Ishikawa (cell line): Measurements from ENCODE around the gene NUAK1.

Experiments used
- CEBPB ChIP-seq: IDR thresholded peaks from 2 replicates; pipeline ENCODE4 v1.6.1; 2012
- CREB1 ChIP-seq: IDR thresholded peaks from 2 replicates; pipeline ENCODE4 v1.6.1; 2012; ENCODE audit warnings: low read depth
- EGR1 ChIP-seq: IDR thresholded peaks from 2 replicates; pipeline ENCODE4 v1.6.1; 2012
- EP300 ChIP-seq: IDR thresholded peaks from 2 replicates; pipeline ENCODE4 v1.6.1; 2012; ENCODE audit warnings: borderline replicate concordance
- FOXM1 ChIP-seq: IDR thresholded peaks from 2 replicates; pipeline ENCODE4 v1.6.1; 2012; ENCODE audit warnings: low read depth, borderline replicate concordance
- NFIC ChIP-seq: IDR thresholded peaks from 2 replicates; pipeline ENCODE4 v1.6.1; 2012
- RAD21 ChIP-seq: IDR thresholded peaks from 2 replicates; pipeline ENCODE4 v1.6.1; 2012; ENCODE audit warnings: low read depth
- TAF1 ChIP-seq: IDR thresholded peaks from 2 replicates; pipeline ENCODE4 v1.6.1; 2012; ENCODE audit warnings: low read depth, mild to moderate bottlenecking
- TCF12 ChIP-seq: IDR thresholded peaks from 2 replicates; pipeline ENCODE4 v1.6.1; 2012; ENCODE audit warnings: low read depth
- TEAD4 ChIP-seq: IDR thresholded peaks from 2 replicates; pipeline ENCODE4 v1.6.1; 2012
- USF1 ChIP-seq: IDR thresholded peaks from 2 replicates; pipeline ENCODE4 v1.6.1; 2012
- YY1 ChIP-seq: IDR thresholded peaks from 2 replicates; pipeline ENCODE4 v1.6.1; 2012; ENCODE audit warnings: low read depth
- ZBTB7A ChIP-seq: IDR thresholded peaks from 2 replicates; pipeline ENCODE4 v1.6.1; 2012; ENCODE audit warnings: low read depth
- TF ChIP-seq, protein P1 (sequence below): IDR thresholded peaks from 2 replicates; pipeline ENCODE4 v1.6.1; 2012; ENCODE audit warnings: low read depth, mild to moderate bottlenecking
- TF ChIP-seq, protein P2 (sequence below): IDR thresholded peaks from 2 replicates; pipeline ENCODE4 v1.6.1; 2012

Gene NUAK1

DNA sequence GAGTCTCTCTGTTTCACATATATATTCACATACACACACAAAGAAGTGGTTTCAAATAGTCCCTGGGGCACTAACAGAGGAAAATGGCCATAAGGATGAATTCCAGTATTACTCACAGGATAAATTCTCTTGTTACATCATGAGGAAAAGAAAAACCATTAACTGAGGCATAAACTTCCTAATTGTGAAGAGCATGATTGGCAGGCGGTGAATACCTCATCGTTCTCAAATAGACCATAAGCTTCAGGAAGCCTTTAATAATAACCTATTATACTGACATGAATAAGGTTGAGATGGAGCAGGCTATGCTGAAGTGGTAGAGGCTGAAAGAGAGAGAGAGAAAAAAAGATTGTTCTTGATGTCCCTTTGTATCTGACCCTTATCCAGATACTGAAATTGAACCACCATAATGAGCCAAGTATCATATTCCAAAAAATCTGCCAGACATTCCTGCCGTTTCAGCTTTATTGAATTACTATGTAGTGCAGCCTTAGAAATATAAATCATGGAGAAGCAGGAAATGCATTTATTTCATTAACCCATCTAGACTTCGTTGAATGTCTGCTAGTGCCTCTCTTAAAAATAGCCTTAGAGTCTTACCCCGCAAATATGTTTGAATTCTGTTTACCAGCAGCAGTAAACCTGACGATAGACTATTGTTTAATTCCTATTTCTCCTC is 86.8 kb downstream of the NUAK1 start:
- no peak for TF ChIP-seq USF1
- no peak for TF ChIP-seq CREB1
- TF ChIP-seq TCF12 = no peak
- no peak for TF ChIP-seq RAD21
- no peak for TF ChIP-seq ZBTB7A
- TF ChIP-seq YY1 = no peak
- no peak for TF ChIP-seq TAF1
- TF ChIP-seq, protein P1, sequence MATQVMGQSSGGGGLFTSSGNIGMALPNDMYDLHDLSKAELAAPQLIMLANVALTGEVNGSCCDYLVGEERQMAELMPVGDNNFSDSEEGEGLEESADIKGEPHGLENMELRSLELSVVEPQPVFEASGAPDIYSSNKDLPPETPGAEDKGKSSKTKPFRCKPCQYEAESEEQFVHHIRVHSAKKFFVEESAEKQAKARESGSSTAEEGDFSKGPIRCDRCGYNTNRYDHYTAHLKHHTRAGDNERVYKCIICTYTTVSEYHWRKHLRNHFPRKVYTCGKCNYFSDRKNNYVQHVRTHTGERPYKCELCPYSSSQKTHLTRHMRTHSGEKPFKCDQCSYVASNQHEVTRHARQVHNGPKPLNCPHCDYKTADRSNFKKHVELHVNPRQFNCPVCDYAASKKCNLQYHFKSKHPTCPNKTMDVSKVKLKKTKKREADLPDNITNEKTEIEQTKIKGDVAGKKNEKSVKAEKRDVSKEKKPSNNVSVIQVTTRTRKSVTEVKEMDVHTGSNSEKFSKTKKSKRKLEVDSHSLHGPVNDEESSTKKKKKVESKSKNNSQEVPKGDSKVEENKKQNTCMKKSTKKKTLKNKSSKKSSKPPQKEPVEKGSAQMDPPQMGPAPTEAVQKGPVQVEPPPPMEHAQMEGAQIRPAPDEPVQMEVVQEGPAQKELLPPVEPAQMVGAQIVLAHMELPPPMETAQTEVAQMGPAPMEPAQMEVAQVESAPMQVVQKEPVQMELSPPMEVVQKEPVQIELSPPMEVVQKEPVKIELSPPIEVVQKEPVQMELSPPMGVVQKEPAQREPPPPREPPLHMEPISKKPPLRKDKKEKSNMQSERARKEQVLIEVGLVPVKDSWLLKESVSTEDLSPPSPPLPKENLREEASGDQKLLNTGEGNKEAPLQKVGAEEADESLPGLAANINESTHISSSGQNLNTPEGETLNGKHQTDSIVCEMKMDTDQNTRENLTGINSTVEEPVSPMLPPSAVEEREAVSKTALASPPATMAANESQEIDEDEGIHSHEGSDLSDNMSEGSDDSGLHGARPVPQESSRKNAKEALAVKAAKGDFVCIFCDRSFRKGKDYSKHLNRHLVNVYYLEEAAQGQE = no peak
- TF ChIP-seq FOXM1 = no peak
- no peak for TF ChIP-seq EGR1
- no peak for TF ChIP-seq EP300
- no peak for TF ChIP-seq TEAD4

DNA sequence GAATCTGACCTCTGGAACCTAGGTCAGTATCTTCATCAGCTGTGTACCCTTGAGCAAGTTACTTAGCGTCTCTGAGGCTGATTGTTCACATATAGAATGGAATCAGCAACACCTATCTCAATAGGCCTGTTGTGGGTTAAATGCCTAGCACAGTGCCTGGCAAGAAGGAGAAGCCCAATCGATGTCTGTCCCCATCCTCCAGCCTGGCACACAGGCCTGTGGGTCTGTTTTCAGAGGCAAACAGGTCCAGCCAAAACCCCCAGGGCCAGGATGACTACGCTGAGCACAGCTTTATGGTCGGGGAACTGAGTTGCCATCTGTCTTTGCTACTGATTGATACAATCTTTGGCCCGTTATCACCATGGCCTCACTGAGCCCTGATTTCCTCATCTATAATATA is 89.2 kb downstream of the NUAK1 start:
- no peak for TF ChIP-seq TEAD4
- no peak for TF ChIP-seq EGR1

DNA sequence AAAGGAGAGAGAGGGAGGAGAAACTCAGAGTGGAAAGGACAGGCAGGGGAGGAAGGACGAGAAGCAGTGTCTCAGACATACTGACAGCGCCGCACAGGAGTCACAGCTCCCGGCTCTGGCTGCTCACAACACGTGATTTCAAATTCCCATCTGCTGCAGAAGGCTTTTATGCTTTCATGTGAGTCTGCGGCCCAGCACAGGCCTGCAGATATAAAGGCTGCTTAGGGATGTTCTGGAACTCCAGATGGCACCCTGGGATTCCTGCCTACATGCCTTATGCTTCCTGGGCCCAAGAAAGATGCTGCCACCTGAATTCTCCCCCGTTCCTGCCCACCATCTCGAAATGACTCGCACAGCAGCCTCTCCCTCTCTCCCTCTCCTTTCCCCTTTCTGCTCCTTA is 89.6 kb downstream of the NUAK1 start:
- TF ChIP-seq TCF12 (no peak), EP300 (no peak), TAF1 (no peak), EGR1 (no peak), NFIC (no peak), USF1 (no peak), ZBTB7A (no peak), TEAD4 (no peak), CREB1 (no peak), CEBPB (no peak), RAD21 (no peak), FOXM1 (no peak), YY1 (no peak)
- TF ChIP-seq, protein P1 = no peak
- TF ChIP-seq, protein P2, sequence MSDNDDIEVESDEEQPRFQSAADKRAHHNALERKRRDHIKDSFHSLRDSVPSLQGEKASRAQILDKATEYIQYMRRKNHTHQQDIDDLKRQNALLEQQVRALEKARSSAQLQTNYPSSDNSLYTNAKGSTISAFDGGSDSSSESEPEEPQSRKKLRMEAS = no peak

DNA sequence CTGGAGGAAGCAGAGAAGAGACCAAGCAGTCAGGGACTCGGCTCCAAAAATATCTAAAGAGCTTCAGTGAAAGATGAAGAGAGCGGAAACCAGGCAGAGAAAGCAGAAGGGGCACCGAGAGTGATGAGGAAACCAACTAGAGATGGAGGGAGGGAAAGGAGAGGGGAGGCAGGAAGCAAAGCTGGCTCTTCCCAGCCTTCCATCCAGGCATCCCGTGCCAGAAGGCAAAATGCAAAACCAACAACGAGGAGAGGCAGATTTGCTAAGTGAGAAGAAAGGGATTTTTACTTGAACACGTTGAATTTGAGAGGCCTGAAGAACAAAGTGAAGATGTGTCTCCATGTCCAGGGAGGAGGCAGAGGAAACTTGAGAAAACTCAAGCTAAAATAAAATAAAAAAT is 90.1 kb downstream of the NUAK1 start:
- TF ChIP-seq TEAD4 (no peak), TAF1 (no peak), TCF12 (no peak), CEBPB (no peak), USF1 (no peak), EP300 (no peak), NFIC (no peak), ZBTB7A (no peak), EGR1 (no peak), RAD21 (no peak)
- TF ChIP-seq, protein P1 = no peak
- TF ChIP-seq, protein P2 = no peak
